Measurements from ENCODE around the gene TMEM181. TPM values are rescaled to one million over a fixed set of nuclear protein-coding genes. Genes with fewer than 3 reads are reported as not detected.
"Not testable (repeated sequence)": the region's sequence is repeated elsewhere in the genome, so short reads cannot be mapped to it uniquely, and the experiment has no call there.

Gene TMEM181
- polyA plus RNA-seq, 12 donors: 16.1 to 24.3 (median 20.6) TPM; not detected in 1

DNA sequence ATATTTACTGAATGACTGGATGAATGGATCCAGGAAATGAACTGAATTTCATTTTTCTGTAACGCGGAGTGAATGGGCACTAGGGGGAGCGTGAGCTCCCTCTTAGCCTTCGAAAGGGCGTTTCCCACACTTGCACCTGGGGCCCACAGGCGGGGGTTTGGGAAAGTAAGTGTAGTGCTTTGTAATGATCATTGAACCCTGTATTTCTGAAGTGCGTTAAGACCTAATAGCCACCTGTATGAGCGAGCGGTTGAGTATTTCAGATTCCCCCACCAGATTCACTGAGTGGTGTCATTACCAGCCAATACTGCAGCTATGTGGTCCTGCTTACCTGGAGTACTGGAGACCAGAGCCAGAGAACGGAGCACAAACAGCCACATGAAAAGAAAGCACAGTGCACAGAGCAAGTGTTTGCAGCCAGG lies 100.5 kb downstream of the TMEM181 start:
- DNase-seq: no peak

DNA sequence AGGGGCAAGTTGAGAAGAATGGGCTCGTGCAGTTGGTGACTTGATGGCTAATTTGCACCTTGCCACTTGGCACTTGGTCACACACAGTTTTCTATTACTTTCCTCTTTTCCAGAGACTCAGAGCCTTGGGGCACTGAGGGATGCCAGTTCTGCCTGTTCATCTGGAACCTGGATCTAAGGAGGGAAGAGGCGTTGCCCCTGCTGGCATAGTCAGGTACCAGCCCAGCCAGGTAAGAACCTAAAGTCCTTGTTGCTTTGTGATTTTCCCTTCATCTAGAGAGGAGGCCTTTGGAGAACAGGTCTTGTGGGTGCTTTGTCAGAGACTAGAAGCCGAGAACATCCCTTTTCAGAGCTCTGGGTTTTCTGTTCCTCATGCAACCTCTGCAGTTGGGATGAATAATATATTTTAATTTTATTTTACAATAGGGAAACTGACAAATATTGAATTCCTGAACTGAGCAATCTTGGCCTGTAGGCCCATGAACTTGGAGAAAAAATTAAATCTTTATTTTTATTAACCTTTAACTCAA lies 101.3 kb downstream of the TMEM181 start:
- no peak for DNase-seq

DNA sequence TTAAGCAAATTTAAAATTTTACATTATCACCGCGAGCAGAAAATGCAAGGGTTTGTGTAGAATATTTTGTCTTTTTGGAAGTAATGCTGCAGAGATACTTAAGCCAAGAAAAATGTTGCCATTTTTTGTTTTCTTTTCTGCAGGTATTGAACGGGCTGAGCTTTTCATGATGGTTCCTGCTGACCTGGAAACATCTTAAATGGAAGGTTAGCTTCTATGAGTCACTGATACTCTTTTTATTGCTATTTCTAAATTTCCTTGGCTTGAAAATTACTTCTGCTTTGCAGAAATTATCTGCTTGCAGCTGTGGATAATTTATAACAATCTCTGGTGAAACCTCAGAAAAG lies 102.7 kb downstream of the TMEM181 start:
- DNase-seq: no peak

DNA sequence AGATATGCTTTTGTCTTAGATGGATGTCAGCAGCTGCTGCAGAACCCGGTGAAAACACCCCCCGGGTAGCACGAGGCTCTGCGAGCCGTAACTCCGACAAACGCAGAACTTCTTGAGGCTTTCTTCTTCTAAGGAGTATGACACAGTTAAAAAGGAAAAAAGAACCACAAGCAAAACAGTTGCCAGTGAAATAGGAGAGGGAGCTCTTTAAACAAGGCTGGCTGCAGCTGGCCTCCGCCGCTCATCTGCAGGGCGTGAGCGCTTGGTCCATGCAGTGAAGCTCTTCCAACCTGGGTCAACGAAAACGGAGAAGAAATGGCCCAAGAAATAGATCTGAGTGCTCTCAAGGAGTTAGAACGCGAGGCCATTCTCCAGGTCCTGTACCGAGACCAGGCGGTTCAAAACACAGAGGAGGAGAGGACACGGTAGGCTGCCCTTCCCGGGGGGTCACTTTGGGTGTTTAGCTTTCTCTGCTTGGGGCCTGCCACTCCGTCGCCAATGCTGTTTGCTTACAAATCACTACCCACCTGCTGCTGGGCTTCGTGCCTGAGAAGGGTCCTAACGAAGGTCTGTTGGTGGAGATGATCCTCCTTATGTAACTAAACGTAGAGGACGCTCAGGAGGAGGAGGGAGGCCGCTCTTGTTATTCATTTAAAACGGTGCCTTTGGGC lies 103.2 kb downstream of the TMEM181 start:
- peak; percentile 58 for DNase-seq

DNA sequence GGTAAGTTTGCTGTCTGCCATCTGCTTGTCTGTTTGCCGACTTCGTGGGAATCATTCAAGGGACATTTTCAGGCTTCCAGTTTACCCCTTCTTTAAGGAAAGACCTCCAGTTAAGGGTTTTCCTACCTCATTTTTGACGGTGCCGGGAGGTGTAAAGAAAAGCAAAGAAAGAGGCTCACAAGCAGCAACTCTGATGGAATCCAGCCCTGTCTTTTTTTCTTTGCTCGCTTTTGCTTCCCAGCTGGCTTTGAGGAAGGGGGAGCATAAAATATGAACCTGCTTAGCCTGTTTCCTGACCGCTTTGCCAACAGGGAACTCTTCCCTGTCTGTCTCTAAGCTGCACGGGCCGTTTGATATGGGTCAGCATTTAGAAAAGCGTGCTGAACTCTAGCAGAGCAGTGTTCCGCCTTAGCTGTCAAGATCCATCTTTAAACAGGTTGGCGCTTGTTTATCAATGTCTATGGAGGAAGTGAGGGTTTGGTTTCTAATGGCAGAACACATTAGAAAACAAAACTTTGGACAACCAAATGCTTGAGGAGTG lies 103.8 kb downstream of the TMEM181 start:
- DNase-seq: no peak

DNA sequence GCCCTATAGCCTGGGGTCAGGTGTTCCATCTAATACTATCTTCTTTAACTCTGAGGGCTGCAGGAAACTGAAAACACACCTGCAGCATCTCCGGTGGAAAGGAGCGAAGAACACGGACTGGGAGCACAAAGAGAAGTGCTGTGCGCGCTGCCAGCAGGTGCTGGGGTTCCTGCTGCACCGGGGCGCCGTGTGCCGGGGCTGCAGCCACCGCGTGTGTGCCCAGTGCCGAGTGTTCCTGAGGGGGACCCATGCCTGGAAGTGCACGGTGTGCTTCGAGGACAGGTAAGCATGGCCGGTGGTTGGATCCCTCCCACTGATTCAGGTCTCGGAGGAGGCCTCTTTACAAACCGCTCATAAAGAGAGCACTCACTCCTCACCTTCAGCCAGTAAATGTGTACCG lies 105.4 kb downstream of the TMEM181 start:
- no peak for DNase-seq

DNA sequence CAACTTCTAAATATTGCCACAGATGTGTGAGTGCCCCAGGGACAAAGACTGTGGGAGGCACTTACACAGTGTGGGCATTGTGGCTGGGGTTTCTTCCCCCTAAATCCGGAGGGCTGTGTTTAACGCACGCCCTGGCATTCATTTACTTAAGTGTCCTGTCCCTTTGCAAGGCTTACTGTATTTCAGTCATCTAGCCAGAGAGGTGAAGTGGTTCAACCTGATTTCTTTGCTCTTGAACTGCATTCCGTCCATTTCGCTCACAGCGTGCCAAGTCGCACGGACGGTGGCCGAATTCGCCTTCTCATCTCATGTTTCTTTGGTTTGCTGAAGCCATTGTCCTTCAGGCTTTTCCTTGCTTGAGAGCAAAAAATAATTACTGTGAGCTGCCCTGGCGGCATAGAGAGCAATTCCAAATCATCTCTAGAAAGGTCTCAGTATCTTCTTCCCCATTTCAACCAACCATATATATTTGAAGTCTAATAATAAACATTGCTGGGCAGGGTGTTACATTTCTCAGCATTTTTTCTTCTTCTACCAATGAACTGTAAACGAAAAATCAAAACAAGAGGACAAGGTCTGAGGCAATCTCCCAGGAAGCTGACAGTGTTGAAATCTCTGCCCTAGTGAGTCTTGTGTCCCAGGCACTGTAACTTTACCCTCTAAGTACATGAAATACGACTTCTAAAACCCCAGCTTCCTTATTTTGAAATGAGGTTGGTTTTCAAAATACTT lies 106.9 kb downstream of the TMEM181 start:
- no peak for DNase-seq

DNA sequence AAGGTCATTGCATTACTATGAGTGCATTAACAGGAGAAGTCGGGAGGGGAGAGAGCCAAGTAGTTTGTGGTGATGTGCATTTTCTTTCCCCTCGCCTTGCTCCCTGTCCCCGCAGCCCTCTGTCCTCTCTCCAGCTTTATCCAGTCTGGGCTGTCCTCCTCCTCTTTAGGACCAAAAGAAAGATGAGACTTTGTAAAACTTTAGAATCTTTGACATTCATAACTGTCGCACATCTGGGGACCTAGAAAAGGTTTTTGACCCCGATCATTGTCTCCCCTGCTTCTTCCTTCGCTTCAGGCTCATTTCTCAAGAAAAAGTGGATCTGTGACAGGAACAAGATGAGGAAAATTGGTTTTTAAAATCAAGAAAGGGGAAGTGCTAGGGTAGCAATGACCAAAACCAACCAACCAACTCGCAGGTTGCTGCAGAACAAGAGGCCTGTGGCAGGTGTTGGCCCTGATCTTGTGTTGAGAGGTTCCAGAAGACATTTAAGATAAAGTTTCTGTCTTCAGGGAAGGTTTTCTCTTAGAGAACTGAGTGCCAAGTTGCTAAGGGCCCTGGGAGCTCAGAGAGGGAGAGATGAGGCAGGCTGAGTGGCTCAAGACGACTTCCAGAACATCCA lies 107.6 kb downstream of the TMEM181 start:
- DNase-seq: no peak

DNA sequence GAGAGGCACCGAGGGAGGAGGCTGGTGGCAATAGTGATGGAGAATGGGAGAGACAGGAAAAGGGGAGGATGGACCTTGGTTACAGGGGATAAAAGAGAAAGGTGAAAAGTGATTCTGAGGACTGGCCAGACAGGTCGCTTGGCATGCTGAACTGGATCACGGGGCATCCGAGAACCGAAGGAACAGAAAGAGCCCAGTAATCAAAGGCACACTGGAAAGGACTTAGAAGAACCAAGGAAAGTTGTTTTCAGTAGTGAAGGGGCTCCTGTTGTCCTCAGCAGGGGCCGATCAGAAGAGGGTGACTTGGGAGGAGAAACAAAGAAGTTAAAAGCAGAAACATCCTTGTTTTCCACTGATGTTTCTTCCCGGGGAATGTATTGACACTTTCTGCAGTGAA lies 108.8 kb downstream of the TMEM181 start:
- DNase-seq: no peak

DNA sequence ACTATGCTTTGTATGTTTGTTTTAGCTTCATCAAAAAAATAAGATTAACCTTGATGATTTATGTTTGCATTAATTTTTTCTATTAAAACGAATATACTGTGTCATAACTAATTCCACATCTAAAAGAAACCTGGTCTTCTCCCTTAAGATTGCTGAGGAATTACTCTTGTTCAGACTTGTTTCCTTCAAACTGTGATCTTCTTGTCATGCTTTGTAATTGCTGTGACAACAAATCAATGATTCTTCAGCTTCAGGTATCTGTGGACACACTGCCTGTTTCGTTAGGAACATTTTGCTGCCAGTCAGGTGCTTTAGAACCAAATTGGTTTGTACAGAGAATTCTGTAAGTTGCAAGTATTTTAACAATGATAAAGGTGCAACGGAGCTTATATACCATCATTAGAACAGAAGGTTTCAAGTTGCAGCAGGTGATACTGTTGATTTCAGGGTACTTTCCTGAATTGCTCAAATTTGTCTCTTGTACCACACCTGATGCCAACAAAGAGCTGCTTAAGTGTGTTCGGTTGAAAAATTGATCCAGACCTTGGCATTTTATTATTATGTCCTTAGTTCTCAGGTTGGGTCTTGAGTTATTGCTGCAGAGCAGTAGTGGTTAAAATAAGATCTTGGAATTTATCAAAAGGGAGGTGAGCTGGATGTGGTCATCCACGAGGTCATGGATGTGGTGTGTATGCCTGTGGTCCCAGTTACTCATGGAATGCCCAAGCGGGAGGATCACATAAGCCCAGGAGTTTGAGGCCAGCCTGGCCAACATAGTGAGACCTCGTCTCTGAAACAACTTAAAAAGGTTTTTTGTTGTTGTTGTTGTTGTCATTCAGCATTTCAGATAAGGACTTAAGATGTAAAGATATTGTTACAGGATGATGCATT lies 109.5 kb downstream of the TMEM181 start:
- DNase-seq: no peak

DNA sequence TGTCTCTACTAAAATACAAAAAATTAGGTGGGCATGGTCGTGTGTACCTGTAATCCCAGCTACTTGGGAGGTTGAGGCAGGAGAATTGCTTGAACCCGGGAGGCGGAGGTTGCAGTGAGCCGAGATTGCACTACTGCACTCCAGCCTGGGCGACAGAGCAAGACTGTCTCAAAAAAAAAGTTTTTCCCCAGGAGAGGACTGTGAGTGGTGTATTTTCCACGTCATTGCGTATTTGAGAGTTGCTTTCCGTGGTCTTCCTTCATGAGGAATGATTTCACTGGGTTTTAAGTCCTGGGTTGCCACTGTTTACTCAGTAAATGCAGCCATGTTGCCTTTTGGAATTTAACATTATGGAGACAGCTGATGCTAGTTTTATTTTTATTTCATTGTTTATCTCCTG lies 112.2 kb downstream of the TMEM181 start:
- not testable (repeated sequence) for DNase-seq

DNA sequence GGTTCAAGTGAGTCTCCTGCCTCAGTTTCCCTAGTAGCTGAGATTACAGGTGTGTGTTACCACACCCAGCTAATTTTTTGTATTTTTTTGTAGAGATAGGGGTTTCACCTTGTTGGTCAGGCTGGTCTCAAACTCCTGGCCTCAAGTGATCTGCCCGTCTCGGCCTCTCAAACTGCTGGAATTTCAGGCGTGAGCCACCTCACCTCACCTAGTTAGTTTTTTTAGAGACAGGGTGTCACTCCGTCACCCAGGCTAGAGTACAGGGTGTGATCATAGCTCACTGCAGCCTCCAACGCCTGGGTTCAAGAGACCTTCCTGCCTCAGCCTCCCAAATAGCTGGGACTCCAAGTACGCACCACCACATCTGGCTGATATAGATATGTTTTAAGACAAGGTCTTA lies 112.8 kb downstream of the TMEM181 start:
- no peak for DNase-seq

DNA sequence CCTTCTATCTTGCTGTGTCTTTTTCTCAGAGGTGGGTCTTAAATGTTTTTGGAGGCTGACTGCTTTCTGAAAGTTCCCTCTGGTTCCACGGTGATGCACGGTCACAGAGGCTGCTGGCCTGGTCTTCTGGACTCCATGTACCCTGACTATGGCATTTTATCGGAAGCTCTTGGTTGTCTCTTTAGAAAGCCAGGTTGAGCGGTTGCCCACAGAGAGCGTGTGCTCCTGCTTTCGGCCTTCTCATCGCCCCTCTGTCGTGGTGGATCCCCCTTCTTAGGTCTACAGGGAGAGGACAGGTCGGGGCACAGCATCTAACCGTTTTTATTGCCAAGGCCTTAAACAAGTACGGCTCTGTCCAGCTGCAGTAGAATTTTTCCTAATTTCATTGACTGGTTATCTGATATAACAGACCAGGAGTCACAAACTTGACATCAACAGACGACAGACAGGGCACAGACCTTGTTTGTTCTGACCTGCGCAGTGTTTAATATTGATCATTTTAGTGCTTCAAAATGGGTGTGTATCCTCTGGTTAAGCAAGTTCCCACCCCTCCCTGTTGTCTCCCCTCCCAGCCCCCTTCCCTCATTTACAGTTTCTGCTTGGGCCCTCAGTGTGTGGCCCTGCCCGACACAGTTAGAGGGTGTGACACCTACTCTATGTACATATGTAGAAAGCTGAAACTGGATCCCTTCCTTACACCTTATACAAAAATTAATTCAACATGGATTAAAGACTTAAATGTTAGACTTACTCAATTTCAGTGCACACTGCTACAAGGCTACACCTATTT lies 114.6 kb downstream of the TMEM181 start:
- no peak for DNase-seq

DNA sequence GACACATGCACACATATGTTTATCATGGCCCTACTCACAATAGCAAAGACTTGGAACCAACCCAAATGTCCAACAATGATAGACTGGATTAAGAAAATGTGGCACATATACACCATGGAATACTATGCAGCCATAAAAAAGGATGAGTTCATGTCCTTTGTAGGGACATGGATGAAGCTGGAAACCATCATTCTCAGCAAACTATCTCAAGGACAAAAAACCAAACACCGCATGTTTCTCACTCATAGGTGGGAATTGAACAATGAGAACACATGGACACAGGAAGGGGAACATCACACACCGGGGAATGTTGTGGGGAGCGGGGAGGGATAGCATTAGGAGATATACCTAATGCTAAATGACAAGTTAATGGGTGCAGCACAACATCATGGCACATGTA lies 117.2 kb downstream of the TMEM181 start:
- DNase-seq: not testable (repeated sequence)

DNA sequence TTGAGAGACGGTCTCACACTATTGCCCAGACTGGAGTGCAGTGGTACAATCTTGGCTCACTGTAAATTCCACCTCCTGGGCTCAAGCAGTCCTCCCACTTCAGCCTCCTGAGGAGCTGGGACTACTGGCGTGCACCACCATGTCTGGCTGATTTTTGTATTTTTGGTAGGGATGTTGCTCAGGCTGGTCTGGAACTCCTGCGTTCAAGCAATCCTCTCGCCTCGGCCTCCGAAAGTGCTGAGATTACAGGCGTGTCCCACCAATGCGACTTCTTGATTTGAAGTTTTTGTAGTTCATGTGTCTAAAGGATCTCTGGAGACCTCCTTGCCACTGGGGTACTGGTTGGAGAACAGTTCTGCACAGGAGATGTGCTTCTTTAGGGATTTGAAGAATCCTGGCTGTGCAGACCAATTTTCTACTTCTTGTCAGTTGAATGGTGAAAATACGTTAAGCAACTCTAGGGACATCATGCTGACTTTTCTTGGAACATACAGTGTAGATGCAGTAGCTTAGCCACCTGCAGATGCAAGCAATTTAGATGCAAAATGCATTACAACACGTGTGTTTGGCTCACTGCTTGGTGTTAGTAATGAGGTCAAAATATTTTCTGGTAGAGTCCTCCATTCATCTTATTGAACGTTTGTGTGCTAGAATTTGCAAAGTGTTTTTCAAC lies 118.2 kb downstream of the TMEM181 start:
- DNase-seq: no peak

DNA sequence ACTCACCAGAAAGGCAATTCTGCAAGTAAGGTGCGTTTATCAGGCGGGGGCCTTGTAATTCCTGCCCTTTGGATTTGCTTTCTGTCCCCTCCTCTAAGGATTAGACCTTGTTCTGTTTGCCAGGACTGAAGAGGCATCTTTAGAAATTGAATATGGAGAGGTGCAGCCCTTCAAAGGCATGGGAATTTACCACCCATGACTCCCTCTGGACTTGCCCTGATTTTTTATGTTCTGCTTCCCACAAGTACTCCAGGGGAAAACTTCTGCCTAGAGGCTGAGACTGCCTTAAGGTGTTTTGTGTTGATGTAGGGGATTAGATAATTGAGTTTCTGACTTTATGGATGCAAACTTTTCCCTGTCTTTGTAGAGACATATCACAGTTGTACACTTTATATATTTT lies 120.1 kb downstream of the TMEM181 start:
- no peak for DNase-seq

DNA sequence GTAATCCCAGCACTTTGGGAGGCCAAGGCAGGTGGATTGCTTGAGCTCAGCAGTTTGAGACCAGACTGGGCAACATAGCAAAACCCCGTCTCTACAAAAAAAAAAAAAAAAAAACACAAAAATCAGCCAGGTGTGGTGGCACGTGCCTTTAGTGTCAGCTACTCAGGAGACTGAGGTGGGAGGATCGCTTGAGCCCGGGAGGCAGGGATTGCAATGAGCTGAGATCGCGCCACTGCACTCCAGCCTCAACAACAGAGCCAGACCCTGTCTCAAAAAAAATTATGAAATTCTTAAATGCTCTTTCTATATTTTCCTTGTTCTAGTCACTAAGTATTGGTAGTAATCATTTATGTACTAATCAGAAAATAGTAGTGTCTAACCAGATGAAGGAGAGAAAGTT lies 120.6 kb downstream of the TMEM181 start:
- no peak for DNase-seq

DNA sequence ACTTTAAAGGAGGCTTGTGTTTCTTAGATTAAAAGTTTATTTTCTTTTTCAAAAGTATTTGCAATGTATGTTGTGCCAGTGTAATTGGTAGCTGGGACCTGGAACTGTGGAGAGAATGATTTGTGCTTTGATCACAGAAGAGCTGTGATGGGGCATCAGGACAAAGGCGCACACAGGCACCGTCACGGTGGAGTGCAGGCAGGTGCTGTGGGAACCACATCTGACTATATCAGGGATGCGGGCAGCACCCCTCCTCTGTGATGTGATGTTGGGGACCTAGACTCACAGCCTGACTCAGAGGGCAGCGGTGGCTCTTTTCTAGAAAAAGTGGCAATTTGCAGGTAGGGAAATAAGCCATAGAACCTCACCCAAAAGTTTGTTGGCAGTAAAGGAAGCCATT lies 124.4 kb downstream of the TMEM181 start:
- no peak for DNase-seq

DNA sequence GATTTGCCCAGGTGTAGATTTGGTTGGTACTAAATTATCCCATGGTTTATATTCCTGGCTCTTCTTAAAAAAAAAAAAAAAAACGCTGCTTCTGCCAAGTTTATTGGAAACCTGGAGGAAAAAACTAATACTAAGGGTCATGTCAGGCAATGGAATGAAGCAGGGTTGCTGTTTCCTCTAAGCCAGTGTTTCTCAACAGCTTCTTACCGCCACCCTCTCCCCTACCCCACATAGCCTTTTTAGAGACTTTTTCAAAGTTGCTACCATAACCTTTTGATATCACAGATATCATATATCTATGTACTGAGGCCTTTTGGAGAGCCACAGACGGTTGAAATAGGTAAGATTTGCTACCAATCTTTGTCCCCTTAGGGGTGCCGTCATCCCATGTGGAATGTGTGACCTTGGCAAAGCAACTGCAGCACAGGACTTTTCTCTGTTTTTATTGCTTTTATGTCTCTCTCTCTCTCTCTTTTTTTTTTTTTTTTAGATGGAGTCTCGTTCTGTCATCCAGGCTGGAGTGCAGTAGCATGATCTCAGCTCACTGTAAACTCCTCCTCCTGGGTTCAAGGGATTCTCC lies 124.9 kb downstream of the TMEM181 start:
- no peak for DNase-seq
